Cardiac muscle cell (in vitro differentiated cells and primary cell): Measurements from ENCODE around the gene VAV3. TPM values are rescaled to one million over a fixed set of nuclear protein-coding genes. Genes with fewer than 3 reads are reported as not detected.

Experiments
- DNase-seq, 2 donors: peaks; one replicate each; pipeline versions ENCODE4 v3.0.0 to v3.0.0-alpha.2; 2010 to 2017; ENCODE audit warnings: low read depth in 1 of 2, low spot score in 1 of 2
- H3K27ac ChIP-seq: fragments of 200-600 bp; sonication (generic); 2 replicates; pipeline ENCODE4 v1.5.1; 2016
- H3K27me3 ChIP-seq: fragments of 200-600 bp; sonication (generic); 2 replicates; pipeline ENCODE4 v1.6.0; 2016; ENCODE audit warnings: control low read depth
- H3K36me3 ChIP-seq: fragments of 200-600 bp; sonication (generic); 2 replicates; pipeline ENCODE4 v1.5.1; 2016; ENCODE audit warnings: control low read depth
- H3K4me1 ChIP-seq: fragments of 200-600 bp; sonication (generic); 2 replicates; pipeline ENCODE4 v1.8.1; 2017; ENCODE audit warnings: low read depth, mild to moderate bottlenecking, mixed run types
- H3K4me3 ChIP-seq: fragments of 200-600 bp; sonication (generic); 2 replicates; pipeline ENCODE4 v1.5.1; 2016; ENCODE audit warnings: mild to moderate bottlenecking
- H3K9me3 ChIP-seq: fragments of 200-600 bp; sonication (generic); 2 replicates; pipeline ENCODE4 v1.5.1; 2017; ENCODE audit warnings: low read depth, mild to moderate bottlenecking, control low read depth
- CTCF ChIP-seq: IDR thresholded peaks from 2 replicates; pipeline ENCODE4 v1.5.1; 2012; ENCODE audit warnings: low read depth, mild to moderate bottlenecking, low read length
- polyA plus RNA-seq: library from polyadenylated mRNA; unstranded; fragments of >200 nt; fragmentation: Nextera tagmentation; extraction: Ambion mirVana; gene quantifications from 2 replicates; pipeline ENCODE4 v1.2.1, GENCODE V29; 2016
- total RNA-seq: library from RNA; depleted of rRNA; stranded (reverse); fragments of >200 nt; gene quantifications from 2 replicates; pipeline ENCODE4 v1.2.3, GENCODE V29; 2016

Gene VAV3
- total and polyA plus RNA-seq, 2 experiments from 2014 or later: 0.33 to 0.86 TPM

- DNase-seq: no peak
- Histone ChIP-seq H3K4me1 (no peaks in the 10 kb centered on the region), H3K4me3 (no peak overlapping the region), H3K27me3 (no peaks in the 10 kb centered on the region), H3K9me3 (no peaks in the 10 kb centered on the region), H3K36me3 (no peaks in the 10 kb centered on the region), H3K27ac (no peak overlapping the region)
- no peak for TF ChIP-seq CTCF
Measured at GRCh38 chr1:107664982-107665925, 299.7 kb downstream of the VAV3 start.

- no peak for TF ChIP-seq CTCF
Measured at GRCh38 chr1:107662971-107663370, 302.0 kb downstream of the VAV3 start.

GRCh38 chr1:107661158-107661557, 303.8 kb downstream of the VAV3 start:
- DNase-seq: no peak

More at GRCh38 chr1:107662971-107663370, 302.0 kb downstream of the VAV3 start:
- H3K27me3 ChIP-seq: no peaks in the 10 kb centered on the region
- no peak for DNase-seq
- no peaks in the 10 kb centered on the region for H3K36me3 ChIP-seq
- H3K4me3 ChIP-seq: no peak overlapping the region
- H3K9me3 ChIP-seq: no peaks in the 10 kb centered on the region
- no peaks in the 10 kb centered on the region for H3K4me1 ChIP-seq
- no peak overlapping the region for H3K27ac ChIP-seq

GRCh38 chr1:107659961-107660360, 305.0 kb downstream of the VAV3 start:
- Histone ChIP-seq H3K4me3 (no peak overlapping the region), H3K27me3 (no peaks in the 10 kb centered on the region), H3K9me3 (no peaks in the 10 kb centered on the region), H3K27ac (no peak overlapping the region), H3K36me3 (no peaks in the 10 kb centered on the region), H3K4me1 (no peaks in the 10 kb centered on the region)
- no peak for TF ChIP-seq CTCF
- DNase-seq: no peak

More at GRCh38 chr1:107661158-107661557, 303.8 kb downstream of the VAV3 start:
- Histone ChIP-seq H3K9me3 (no peaks in the 10 kb centered on the region), H3K4me1 (no peaks in the 10 kb centered on the region), H3K27me3 (no peaks in the 10 kb centered on the region), H3K36me3 (no peaks in the 10 kb centered on the region), H3K4me3 (no peak overlapping the region), H3K27ac (no peak overlapping the region)
- no peak for TF ChIP-seq CTCF

- no peaks in the 10 kb centered on the region for H3K4me1 ChIP-seq
- no peak overlapping the region for H3K4me3 ChIP-seq
- H3K9me3 ChIP-seq: no peaks in the 10 kb centered on the region
- no peak overlapping the region for H3K27ac ChIP-seq
- no peaks in the 10 kb centered on the region for H3K27me3 ChIP-seq
- no peak for DNase-seq
- no peak for TF ChIP-seq CTCF
- H3K36me3 ChIP-seq: no peaks in the 10 kb centered on the region
Measured at GRCh38 chr1:107657356-107657755, 307.6 kb downstream of the VAV3 start.
